Measurements from ENCODE around the gene RRAS2.
"Not testable (repeated sequence)": the region's sequence is repeated elsewhere in the genome, so short reads cannot be mapped to it uniquely, and the experiment has no call there.

The RRAS2 gene

DNA sequence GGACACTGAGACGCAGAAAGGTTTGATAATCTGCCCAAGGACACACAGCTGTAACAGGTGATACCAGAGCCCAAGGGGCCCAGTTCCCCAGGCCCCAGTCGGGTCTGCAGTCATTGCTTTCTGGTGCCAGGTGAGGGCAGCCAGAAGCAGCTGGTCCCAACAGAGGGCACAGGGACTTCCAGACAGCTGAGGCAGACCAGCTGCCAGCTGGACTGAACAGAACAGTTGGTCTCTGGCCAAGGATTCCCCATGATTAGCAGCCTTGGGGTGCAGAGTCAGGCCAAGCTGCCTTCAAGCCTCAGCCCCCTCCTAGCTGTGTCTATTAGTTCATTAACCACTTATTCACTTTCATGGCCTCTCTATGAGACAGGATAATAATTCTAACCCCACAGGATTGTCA, 105.6 kb downstream of the RRAS2 start:
- DNase-seq, result no peak

DNA sequence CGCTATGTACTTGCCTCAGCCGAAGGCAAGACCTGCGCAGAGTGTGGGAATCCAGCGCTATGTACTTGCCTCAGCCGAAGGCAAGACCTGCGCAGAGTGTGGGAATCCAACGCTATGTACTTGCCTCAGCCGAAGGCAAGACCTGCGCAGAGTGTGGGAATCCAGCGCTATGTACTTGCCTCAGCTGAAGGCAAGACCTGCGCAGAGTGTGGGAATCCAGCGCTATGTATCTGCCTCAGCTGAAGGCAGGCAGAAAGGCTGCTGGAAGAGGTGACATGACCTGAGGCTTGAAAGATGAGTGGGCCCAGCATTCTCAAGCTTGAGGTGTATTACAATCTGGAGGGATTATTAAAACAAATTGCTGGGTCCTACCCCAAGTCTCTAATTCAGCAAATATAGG, 106.5 kb downstream of the RRAS2 start:
- DNase-seq, result not testable (repeated sequence)

DNA sequence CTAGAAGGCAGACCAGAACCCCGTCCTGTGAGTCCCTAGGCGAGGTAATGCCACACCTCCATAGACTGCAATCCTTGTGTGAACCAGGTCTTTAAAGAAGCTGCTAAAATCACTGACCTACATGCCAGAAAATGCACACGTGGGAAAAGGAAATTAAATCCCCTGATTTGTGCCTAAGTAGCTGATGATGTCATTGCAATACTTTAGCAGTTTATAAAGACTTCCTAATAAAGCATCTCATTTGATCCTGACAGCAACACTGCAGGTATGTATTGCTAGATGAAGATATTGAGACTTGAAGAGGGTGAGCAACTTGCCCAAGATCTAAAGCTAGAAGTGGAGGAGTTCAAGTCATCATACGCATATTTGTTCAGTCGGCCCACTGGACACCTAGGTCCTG, 107.2 kb downstream of the RRAS2 start:
- DNase-seq, result no peak

DNA sequence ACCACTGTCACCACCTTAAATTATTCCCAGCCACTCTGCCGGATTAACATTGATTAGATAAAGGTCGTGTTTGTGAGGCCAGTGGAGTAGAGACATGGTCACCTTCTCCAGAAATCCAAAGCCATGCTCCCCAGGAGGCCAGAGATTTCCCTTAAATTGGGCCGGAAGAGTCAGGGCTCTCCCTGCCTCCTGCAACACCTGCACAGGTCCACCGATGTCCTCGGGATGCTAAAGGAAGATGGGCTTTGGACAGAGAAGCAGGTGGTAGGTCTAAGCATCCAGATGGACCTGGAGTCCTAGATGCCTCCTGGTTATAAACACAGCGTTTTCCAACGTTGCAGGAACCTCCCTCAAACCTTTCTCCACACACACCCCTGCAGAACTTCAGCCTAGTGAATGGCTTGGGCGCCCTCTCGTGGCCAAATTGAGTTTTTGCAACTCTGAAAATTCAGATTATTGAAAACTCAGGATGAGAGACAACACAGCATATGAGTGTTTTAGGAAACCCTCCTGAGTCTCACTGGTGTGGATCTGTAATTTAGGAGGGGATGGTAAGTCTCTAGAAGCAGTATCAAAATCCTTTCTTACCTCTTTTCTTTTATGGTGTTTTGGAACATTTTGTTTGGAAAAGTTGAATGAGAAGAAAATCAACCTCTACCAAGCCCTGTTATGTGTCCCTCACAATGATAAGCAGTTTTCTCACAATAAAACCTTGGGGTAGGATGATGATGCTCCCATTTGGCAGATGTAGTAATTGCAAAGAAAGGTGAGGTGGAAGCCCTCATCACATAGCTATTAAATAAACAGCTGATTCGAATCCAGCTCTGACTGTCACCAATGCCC, 109.6 kb downstream of the RRAS2 start:
- peak; percentile 88 for DNase-seq

DNA sequence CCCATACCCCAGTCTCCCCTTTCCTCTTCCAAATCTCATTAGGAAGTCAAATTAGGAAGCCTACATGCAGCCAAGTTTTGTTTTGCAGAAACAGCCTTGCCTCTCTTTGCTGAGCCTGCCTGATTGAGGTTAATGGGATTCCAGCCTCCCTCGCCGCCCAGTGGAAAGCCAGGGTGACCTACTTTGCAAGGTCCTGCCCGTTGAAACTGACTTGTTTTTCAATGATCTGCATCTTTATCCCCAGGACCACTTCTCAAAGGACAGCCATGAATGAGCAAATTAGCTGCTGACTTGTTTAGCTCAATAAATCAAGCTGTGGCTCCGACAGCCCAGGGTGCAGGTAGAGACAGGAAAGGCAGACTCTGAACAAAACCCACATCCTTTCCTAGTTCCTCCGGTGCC, 110.4 kb downstream of the RRAS2 start:
- DNase-seq, result no peak

DNA sequence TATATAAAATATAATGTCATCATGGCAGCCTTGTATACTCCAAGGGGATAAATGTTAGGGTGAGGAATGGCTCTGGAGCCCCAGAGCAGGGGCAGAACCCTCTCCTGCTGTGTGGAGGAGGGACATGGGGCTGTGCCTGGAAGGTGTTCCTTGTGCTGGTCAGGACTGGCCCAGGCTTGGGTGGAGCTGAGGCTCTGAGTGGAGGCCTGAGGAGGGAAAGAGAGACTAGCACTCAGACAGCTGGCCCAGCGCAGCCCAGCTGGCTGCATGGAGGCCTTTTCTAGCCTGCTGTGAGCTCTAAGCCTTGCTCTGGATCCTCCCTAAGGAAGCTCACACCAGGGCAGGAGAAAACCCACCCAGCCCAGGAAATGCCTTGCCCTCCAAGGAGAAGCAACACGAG, 113.5 kb downstream of the RRAS2 start:
- DNase-seq, result no peak

DNA sequence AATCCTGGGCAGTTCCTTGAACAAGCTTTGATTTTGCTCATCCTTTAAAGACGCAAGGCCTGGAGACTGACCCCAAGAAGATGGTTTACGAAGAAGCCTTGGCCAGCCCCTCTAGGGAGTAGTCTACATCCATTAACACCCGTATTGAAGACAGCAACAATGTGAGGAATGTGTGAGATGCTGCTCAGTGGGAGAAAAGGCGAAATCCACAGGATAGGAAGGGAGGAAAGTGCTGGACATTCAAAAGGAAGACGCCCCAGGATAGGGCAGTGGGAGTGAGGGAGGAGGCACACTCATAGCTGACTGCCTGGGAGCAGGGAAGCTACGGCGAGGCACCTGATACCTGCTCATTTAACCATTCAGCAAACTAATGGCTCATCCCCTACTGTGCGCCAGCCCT, 114.1 kb downstream of the RRAS2 start:
- no peak for DNase-seq

DNA sequence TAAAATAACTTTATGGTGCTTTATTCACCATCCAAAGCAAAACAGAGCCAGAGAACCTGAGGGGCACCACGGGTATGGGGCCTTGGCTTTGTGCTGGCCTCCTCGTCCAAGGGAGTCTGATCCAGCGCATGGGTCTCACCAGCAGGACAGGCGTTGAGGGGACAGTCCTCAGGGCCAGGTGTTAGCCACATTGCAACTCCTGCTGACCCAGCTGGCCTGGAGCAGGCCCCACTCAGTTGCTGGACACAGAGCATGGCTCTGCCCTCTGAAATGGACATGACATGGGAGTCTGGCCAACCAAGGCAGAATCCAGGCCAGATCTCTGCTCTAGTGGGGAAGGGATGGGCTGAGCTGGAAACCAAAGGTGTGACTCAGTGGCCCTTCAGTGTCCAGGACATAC, 116.2 kb downstream of the RRAS2 start:
- DNase-seq, result no peak

DNA sequence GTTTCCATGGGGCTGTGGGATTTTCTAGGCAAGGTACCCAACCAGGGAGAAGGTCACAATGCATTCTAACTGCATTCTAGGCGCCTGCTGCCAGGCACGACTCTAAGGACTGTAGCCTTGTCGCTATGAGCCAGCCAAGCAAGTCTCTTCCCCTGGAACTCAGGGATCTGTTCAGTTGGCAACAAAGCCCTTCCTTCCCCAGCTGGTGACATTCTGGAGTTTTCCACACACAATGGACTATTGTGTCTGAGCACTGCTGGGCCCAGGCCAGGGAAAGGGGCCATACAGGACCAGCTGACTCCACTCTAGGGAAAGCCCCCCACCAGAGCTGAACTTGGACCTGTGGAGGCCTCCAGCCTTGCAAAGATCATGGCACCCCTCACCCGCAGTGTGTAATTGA, 116.8 kb downstream of the RRAS2 start:
- DNase-seq, result no peak

DNA sequence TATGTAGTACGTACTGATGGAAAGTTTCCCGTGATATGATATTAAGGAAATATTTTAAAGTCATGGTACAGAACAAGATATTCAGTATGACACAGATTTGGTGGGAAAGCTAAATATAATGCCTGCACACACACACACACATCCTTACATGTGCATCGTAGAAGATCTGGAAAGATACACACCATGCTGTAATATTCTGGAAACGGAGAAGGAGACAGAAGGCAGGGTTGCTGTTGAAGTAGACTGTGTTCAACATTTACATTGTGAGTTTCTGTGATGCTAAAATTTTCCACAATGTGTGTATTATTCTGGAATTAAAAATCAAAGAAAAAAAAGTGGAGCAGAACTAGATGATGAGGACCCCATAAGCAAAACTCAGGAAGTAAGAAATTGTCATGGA, 118.0 kb downstream of the RRAS2 start:
- DNase-seq, result no peak

DNA sequence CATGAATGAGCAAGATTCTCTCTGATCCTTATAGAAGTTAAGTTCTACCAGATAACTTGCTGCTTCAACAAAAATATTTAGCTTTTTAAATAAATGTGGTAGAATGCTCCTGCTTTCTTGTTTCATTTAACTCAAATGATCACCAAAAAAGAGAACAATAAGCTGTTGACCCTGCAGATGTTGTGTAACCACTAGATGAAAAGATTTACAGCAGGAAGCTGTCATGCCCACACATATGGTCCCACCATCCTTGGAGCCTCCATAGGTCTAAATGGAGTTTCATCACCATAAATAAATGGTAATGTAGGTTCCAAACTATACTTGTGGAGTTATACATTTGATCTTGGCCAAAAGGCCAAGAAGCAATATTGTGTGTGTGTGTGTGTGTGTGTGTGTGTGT, 118.8 kb downstream of the RRAS2 start:
- DNase-seq, result no peak

DNA sequence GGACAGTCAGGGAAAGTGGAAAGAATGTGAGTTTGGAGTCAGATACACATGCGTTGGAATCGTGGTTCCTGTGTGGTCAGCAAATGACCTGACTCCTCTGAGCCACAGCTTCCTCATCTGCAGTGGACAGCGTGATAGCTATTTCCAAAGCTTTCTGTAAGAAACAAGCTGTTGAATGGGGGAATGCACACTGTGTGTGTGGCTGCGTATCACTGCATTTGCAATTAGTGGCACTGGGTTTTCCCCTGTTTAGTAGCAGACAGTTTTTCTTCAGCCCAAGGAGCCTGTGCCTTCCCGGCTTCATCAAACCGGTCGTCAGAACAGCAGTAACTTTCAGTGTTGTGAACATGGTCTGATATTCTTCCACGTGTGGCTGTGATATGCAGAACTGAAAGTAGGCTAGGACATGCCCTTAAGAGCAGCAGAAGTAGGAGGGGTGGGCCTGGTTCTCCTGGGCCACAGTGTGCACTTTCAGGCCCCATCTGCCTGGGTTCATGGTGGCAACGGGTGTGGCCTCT, 121.5 kb downstream of the RRAS2 start:
- no peak for DNase-seq

DNA sequence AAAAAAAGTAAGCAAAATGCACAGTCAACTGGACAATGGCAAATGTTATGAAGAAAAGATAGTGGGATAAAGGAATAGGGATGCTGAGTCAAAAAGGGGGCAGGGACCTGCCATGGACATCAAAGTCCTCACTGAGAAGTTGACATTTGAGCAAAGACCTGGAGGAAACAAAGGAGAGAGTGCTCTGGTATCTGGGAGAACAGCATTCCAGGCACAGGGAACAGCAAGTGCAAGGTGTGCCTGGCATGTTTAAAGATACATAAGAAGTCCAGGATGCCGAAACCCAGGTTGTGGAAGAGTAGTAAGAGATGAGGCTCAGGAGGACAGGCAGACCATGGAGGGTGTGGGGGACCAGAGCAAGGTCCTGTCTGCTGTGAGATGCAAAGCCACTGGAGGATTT, 123.3 kb downstream of the RRAS2 start:
- DNase-seq, result no peak

DNA sequence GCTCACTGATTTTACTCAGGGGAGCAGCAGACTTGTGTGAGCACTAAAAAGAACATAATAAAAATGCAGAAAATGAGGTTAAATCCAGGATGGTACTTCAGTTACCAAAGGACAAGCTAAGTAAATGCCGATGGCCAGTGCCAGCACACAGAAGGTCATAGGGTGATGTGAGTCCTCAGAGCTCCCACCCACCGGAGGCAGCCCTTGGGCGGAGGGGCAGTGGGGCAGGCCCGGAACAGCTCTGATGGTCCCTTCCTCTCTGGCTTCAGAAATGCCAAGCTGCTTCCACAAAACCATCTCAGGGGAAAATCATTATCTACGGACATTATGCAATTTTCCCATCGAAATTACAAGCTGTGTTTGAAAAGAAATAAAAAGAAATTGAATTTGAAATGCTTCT, 124.5 kb downstream of the RRAS2 start:
- no peak for DNase-seq

DNA sequence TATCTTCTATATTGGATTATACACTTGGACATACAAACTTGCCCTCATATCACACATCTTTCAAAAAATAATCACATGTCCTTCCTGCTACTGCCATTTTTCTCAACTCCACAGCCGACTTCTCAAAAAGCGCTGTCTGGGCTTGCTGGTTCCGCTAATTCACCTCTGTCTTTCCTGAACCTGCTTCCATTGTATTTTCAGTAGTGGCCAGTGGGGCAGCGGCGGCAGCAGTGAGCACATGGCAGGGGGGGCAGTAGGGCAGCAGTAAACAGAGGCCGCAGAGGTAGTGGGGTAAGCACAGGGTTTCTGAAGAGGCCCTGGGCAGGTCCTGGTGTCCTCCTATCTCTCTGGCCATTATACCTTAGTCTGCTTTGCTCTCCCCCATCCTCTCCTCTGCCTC, 126.3 kb downstream of the RRAS2 start:
- no peak for DNase-seq

DNA sequence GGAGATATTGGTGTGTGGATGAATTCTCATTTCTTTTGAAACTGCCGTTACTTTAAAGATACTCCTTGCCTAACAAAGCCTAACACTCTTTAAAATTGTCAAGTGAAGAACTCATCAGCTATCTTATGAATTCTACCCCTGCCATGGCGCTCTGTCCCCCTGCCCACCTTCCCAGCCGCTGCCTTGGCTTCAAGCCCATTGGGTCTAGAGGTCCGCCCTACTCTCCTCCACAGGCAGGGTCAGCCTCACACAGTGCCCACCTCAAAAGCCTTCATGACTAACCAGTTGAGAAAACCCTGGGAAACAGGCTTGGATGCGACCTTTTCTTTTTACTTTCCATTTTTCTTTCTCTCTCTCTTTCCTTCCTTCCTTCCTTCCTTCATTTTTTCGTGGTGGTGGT, 128.6 kb downstream of the RRAS2 start:
- no peak for DNase-seq

DNA sequence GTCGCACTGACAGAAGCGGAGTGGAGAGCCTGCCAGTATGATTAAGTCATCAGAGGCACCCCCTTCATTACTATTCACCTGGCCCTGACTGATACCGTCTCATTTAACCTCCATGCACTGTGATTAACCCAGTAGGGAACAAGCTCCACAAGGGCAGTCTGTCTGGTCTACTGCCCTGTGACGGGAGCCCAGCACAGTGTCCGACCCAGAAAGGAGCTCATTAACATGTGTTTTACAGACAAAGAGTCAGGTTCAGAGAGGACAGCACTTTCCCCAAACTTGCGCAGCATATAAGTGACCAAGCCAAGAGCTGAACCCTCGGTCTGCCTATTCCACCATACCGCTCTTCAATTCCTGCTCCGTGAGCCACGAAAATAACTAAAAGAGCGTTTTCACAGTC, 129.5 kb downstream of the RRAS2 start:
- DNase-seq, result no peak

DNA sequence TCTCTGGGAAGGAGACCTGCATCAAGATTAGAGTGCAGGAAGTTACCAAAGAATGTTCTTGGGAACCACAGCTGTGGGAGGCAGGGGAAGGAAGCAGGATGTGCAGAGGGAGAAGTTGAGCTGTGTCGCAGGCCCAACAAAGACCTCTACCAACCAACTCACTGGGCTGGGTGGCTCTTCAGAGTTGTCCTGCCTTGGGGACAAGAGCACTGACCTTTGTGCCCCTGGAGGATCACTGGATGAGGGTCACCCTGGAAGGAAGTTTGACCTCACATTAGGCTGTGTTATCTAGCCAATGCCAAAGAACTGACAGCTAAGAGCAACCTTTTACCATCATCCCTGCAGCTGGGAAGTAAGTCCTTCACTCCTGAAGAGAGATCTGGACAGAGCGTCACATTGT, 130.6 kb downstream of the RRAS2 start:
- DNase-seq, result no peak

Data from activated effector memory CD4-positive, alpha-beta T cell treated with anti-CD3 and anti-CD28 coated beads, Interleukin-2, amount 50 U/mL, for 16 hours (primary cell).